Pancreas (tissue), 10 donors: ENCODE results near the gene TIAM1. TPM values are rescaled to one million over a fixed set of nuclear protein-coding genes. Genes with fewer than 3 reads are reported as not detected.
A peak's percentile ranks its signal among the peaks of the same experiment; 100 is the strongest.

ENCODE experiments used
- ATAC-seq, 4 donors: fragments of 200-7000 bp; cut with Tn5 transposase; one replicate each; pipeline versions ENCODE4 v1.8.0 to v1.9.1; 2020; ENCODE audit warnings: mild to moderate bottlenecking in 4 of 4, moderate library complexity in 4 of 4
- DNase-seq, 6 donors: peaks; one replicate each; pipeline ENCODE4 v3.0.0-alpha.2; 2020
- FAIRE-seq: peaks from 2 replicates; lab custom pipeline; 2012; peaks lifted over from hg19 to GRCh38; lab: Jason Lieb, UNC
- H3K27ac ChIP-seq, 4 donors: fragments of 200-600 bp; sonication (generic); 1 replicate in 3 of 4; 2 replicates in 1 of 4; pipeline versions ENCODE4 v1.5.0 to v1.8.0; 2020
- H3K27me3 ChIP-seq, 4 donors: fragments of 200-600 bp; one replicate each; pipeline ENCODE4 v1.8.0; 2021
- H3K36me3 ChIP-seq, 3 donors: fragments of 200-600 bp; sonication (generic) in 1 of 3; one replicate each; pipeline versions ENCODE4 v1.5.0 to v1.8.0; 2020 to 2021
- H3K4me1 ChIP-seq, 3 donors: fragments of 200-600 bp; one replicate each; pipeline ENCODE4 v1.8.0; 2021
- H3K4me3 ChIP-seq, 4 donors: fragments of 200-600 bp; sonication (generic) in 2 of 4; one replicate each; pipeline versions ENCODE4 v1.5.0 to v1.8.0; 2020 to 2021
- H3K9me3 ChIP-seq, 4 donors: fragments of 200-600 bp; one replicate each; pipeline ENCODE4 v1.8.0; 2021
- CTCF ChIP-seq, 4 donors: fragments of 200-600 bp; sonication (generic) in 3 of 4; IDR thresholded peaks; one replicate each; pipeline versions ENCODE4 v1.5.0 to v1.8.0; 2021; ENCODE audit warnings: antibody characterized with exemption in 4 of 4
- whole genome bisulfite sequencing, 2 donors: extraction: QIAGEN DNeasy Blood & Tissue Kit; methylation state at CpG; one replicate each; pipeline ENCODE4 v1.1.7; 2013; 5-methylcytosine and 5-hydroxymethylcytosine counted together
- intact Hi-C, 3 donors: fragments of 100-400 bp; cut with DNase I; formaldehyde crosslinking; loops; one replicate each; pipeline versions ENCODE4 v1.11.1 to v1.14.2; 2022
- polyA plus RNA-seq, 2 donors: library from polyadenylated mRNA; stranded (reverse); fragments of 200-250 nt; gene quantifications; one replicate each; pipeline ENCODE4 v1.2.3, GENCODE V29; 2013
- total RNA-seq, 6 donors: library from RNA; stranded (reverse); fragmentation: NEBNext Ultra II Directional in 4 of 6; extraction: Animal tissue kit (Norgen Biotek cat#: 25700) in 4 of 6; gene quantifications; one replicate each; pipeline versions ENCODE4 v1.2.1 to v1.2.4, GENCODE V29; 2021 to 2023
- donor health status: healthy with polysubstance abuse.
- donor health status: DM: no; HTN: no; CAD: no; lungs with moderate emphysema.
- donor health status: DM: no; HTN: no; CAD: no.
- donor health status: control.
- donor health status: control.
- donor health status: Bipolar disorder and iron deficiency.
- donor health status: DM: yes; HTN: yes; CAD: no.
- donor health status: DM: no; HTN: no; CAD: no.
- donor health status: DM: no; HTN: no; CAD: no.
- donor health status: DM: yes; HTN: yes; CAD: no.

Gene TIAM1
- total and polyA plus RNA-seq, 8 donors: 1.7 to 7.7 (median 4.0) TPM

GRCh38 chr21:31115249-31115648, 228.8 kb downstream of the TIAM1 start:
- intact Hi-C loops: no loop called here
- TF ChIP-seq CTCF (IDR thresholded peaks at IDR 0.05): no peak
- H3K4me3 ChIP-seq: no peak overlapping the region
- H3K27me3 ChIP-seq: no peaks in the 10 kb centered on the region
- no peaks in the 10 kb centered on the region for H3K4me1 ChIP-seq
- ATAC-seq (no peak), DNase-seq (no peak), FAIRE-seq (no peak)
- H3K36me3 ChIP-seq: no peaks in the 10 kb centered on the region
- no peaks in the 10 kb centered on the region for H3K9me3 ChIP-seq
- H3K27ac ChIP-seq: no peak overlapping the region
- 66 to 78% methylated on average over 9 of the region's 9 CpGs for WGBS, 2 donors

- no peak for FAIRE-seq
- intact Hi-C loops: no loop called here
- Histone ChIP-seq H3K27me3 (no peaks in the 10 kb centered on the region), H3K36me3 (no peaks in the 10 kb centered on the region), H3K9me3 (no peaks in the 10 kb centered on the region), H3K27ac (no peak overlapping the region), H3K4me1 (no peaks in the 10 kb centered on the region), H3K4me3 (no peak overlapping the region)
- no peak for ATAC-seq
- TF ChIP-seq CTCF (IDR thresholded peaks at IDR 0.05): no peak
- no peak for DNase-seq
- 58 to 72% methylated on average over 6 of the region's 6 CpGs for WGBS, 2 donors
Measured at GRCh38 chr21:31111093-31111492, 233.0 kb downstream of the TIAM1 start.

- ATAC-seq: peak in 1 of 4 donors; percentile 44
Measured at GRCh38 chr21:31110430-31110829, 233.6 kb downstream of the TIAM1 start.

GRCh38 chr21:31107871-31108270, 236.2 kb downstream of the TIAM1 start:
- peak in 2 of 4 donors; percentile 67 to 72 for ATAC-seq
- WGBS, 2 donors: 71 to 76% methylated on average over 1 of the region's 1 CpG
- H3K4me1 ChIP-seq: no peaks in the 10 kb centered on the region
- intact Hi-C loops: no loop called here
- TF ChIP-seq CTCF (IDR thresholded peaks at IDR 0.05): no peak
- FAIRE-seq: no peak
- H3K4me3 ChIP-seq: no peak overlapping the region
- H3K36me3 ChIP-seq: no peaks in the 10 kb centered on the region
- H3K27ac ChIP-seq: no peak overlapping the region
- no peak for DNase-seq
- no peaks in the 10 kb centered on the region for H3K9me3 ChIP-seq
- no peaks in the 10 kb centered on the region for H3K27me3 ChIP-seq

More at GRCh38 chr21:31110430-31110829, 233.6 kb downstream of the TIAM1 start:
- H3K4me3 ChIP-seq: no peak overlapping the region
- H3K27ac ChIP-seq: no peak overlapping the region
- no peaks in the 10 kb centered on the region for H3K36me3 ChIP-seq
- 18 to 29% methylated on average over 4 of the region's 4 CpGs for WGBS, 2 donors
- FAIRE-seq: no peak
- DNase-seq: no peak
- no peak for TF ChIP-seq CTCF (IDR thresholded peaks at IDR 0.05)
- no peaks in the 10 kb centered on the region for H3K9me3 ChIP-seq
- no peaks in the 10 kb centered on the region for H3K27me3 ChIP-seq
- intact Hi-C loops: no loop called here
- H3K4me1 ChIP-seq: no peaks in the 10 kb centered on the region

GRCh38 chr21:31107176-31107785, 236.8 kb downstream of the TIAM1 start:
- intact Hi-C loops: no loop called here
- Histone ChIP-seq H3K27me3 (no peaks in the 10 kb centered on the region), H3K36me3 (no peaks in the 10 kb centered on the region), H3K4me3 (no peak overlapping the region), H3K9me3 (no peaks in the 10 kb centered on the region), H3K27ac (no peak overlapping the region), H3K4me1 (no peaks in the 10 kb centered on the region)
- DNase-seq (no peak), ATAC-seq (no peak), FAIRE-seq (no peak)
- no peak for TF ChIP-seq CTCF (IDR thresholded peaks at IDR 0.05)
- WGBS, 2 donors: 69 to 80% methylated on average over 4 of the region's 4 CpGs
